Neural progenitor cell (in vitro differentiated cells): ENCODE measurements around the gene FFAR2.

ENCODE experiments used
- EZH2 ChIP-seq: fragments of 200-600 bp; sonication (generic); IDR thresholded peaks from 2 replicates; pipeline ENCODE4 v1.6.1; 2017; ENCODE audit warnings: antibody characterized with exemption, mild to moderate bottlenecking, moderate library complexity
- EZH2phosphoT487 ChIP-seq: fragments of 200-600 bp; sonication (generic); IDR thresholded peaks from 2 replicates; pipeline ENCODE4 v1.6.1; 2017; ENCODE audit warnings: antibody characterized with exemption
- TF ChIP-seq, protein P1 (sequence below): fragments of 200-600 bp; sonication (generic); IDR thresholded peaks from 2 replicates; pipeline ENCODE4 v1.5.1; 2017; ENCODE audit warnings: antibody characterized with exemption, mild to moderate bottlenecking

GRCh38 chr19:35498220-35498619, 50.2 kb downstream of the FFAR2 start:
- TF ChIP-seq, protein P1, sequence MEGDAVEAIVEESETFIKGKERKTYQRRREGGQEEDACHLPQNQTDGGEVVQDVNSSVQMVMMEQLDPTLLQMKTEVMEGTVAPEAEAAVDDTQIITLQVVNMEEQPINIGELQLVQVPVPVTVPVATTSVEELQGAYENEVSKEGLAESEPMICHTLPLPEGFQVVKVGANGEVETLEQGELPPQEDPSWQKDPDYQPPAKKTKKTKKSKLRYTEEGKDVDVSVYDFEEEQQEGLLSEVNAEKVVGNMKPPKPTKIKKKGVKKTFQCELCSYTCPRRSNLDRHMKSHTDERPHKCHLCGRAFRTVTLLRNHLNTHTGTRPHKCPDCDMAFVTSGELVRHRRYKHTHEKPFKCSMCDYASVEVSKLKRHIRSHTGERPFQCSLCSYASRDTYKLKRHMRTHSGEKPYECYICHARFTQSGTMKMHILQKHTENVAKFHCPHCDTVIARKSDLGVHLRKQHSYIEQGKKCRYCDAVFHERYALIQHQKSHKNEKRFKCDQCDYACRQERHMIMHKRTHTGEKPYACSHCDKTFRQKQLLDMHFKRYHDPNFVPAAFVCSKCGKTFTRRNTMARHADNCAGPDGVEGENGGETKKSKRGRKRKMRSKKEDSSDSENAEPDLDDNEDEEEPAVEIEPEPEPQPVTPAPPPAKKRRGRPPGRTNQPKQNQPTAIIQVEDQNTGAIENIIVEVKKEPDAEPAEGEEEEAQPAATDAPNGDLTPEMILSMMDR = no peak
- TF ChIP-seq EZH2 (no peak), EZH2phosphoT487 (no peak)
